Measurements from ENCODE around the gene HSPB1.

HSPB1 gene

DNA sequence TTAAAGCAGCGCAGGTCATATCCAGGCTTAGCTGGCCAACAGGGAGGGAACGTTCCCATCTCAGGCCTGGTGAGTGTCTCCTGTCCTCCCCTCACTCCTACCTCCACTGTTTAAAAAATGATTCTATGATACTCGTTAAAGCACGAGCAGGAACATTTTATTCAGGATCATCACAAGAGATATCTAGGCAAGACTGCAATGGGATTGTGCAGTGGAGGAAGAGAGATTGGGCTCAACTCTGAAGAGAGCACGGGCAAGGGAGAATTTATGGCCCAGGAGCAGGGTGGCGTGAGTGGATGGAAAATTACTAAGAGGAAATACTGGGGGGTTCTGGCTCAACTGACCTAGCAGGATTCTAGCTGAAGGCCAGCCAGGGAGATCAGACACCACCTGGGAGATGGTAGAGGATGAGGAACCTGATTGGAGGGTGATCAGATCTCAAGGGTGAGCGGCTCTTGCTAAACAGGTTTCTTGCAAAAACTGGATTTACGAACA is 9.0 kb upstream of the HSPB1 start:
- Histone ChIP-seq H3K9ac (ENCODE audit: low read length) (no peak overlapping the region), H3K4me2 (ENCODE audit: low read length) (no peak overlapping the region), H3K9me3 (ENCODE audit: insufficient read depth, low read length) (no peaks in the 10 kb centered on the region)

DNA sequence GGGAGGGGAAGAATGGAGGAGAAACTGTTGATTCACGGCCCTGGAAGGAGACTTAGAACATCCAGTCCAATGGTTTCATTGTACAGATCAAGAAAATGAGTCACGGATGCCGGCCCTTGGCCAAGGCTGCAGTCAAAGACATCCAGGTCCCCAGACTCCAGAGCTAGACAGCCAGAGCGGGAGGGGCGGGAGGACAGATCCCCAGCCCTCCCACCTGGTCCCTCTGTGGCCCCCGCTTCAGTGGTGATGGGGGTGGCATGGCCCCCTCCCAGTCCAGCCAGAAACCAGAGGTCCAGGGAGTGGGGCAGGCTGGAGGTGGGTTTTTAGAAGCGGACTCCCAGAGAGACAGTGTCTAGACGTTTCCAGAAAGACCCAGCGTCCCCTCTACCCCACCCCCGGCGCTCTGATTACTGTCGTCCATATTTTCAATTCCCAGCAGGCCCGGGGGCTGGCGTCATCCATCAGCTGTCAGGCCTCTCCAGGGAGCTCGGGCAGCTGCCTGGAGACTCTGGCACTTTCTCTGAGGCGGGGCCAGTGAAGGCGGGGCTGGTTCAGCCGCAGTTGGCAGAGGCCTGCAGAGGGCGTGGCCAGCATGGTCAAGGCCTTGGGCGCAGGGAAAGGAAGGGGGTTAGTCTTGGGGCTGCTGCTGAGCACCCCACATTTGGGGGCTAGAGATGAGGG is 8.0 kb upstream of the HSPB1 start:
- Histone ChIP-seq H2AFZ (ENCODE audit: low read depth, low read length) (0 out of 2 replicates have a peak overlapping the region, but pooled peaks have one; percentile 23), H3K27me3 (ENCODE audit: low read depth, low read length) (no peaks in the 10 kb centered on the region), H3K27ac (ENCODE audit: low read length) (no peak overlapping the region), H3K9ac (ENCODE audit: low read length) (no peak overlapping the region), H3K4me1 (ENCODE audit: low read length) (peaks cover 14% of the 10 kb centered on the region), H3K9me3 (ENCODE audit: insufficient read depth, low read length) (no peaks in the 10 kb centered on the region), H3K4me2 (ENCODE audit: low read length) (peak overlapping the region; percentile 62), H4K20me1 (ENCODE audit: insufficient read depth, low read length) (no peaks in the 10 kb centered on the region), H3K4me3 (ENCODE audit: low read length) (peak overlapping the region; percentile 42; the same call in 1 of the 2 replicates), H3K79me2 (ENCODE audit: low read length) (no peaks in the 10 kb centered on the region), H3K36me3 (replicated peaks; ENCODE audit: low read depth, low read length) (no peaks in the 10 kb centered on the region)
- TF ChIP-seq EZH2phosphoT487 (IDR thresholded peaks at IDR 0.05; ENCODE audit: low read depth), result no peak
- TF ChIP-seq, protein P1, sequence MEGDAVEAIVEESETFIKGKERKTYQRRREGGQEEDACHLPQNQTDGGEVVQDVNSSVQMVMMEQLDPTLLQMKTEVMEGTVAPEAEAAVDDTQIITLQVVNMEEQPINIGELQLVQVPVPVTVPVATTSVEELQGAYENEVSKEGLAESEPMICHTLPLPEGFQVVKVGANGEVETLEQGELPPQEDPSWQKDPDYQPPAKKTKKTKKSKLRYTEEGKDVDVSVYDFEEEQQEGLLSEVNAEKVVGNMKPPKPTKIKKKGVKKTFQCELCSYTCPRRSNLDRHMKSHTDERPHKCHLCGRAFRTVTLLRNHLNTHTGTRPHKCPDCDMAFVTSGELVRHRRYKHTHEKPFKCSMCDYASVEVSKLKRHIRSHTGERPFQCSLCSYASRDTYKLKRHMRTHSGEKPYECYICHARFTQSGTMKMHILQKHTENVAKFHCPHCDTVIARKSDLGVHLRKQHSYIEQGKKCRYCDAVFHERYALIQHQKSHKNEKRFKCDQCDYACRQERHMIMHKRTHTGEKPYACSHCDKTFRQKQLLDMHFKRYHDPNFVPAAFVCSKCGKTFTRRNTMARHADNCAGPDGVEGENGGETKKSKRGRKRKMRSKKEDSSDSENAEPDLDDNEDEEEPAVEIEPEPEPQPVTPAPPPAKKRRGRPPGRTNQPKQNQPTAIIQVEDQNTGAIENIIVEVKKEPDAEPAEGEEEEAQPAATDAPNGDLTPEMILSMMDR (IDR thresholded peaks at IDR 0.05; ENCODE audit: low read depth, low read length), result no peak

More for the DNA sequence above, 9.0 kb upstream of the HSPB1 start:
- H4K20me1 ChIP-seq (ENCODE audit: insufficient read depth, low read length), result no peaks in the 10 kb centered on the region
- no peaks in the 10 kb centered on the region for H3K27me3 ChIP-seq (ENCODE audit: low read depth, low read length)
- no peak overlapping the region for H2AFZ ChIP-seq (ENCODE audit: low read depth, low read length)
- H3K4me3 ChIP-seq (ENCODE audit: low read length), result no peak overlapping the region
- H3K36me3 ChIP-seq (replicated peaks; ENCODE audit: low read depth, low read length), result no peaks in the 10 kb centered on the region
- no peaks in the 10 kb centered on the region for H3K79me2 ChIP-seq (ENCODE audit: low read length)
- no peak overlapping the region for H3K27ac ChIP-seq (ENCODE audit: low read length)
- no peak for TF ChIP-seq EZH2phosphoT487 (IDR thresholded peaks at IDR 0.05; ENCODE audit: low read depth)
- TF ChIP-seq, protein P1 (IDR thresholded peaks at IDR 0.05; ENCODE audit: low read depth, low read length), result no peak
- H3K4me1 ChIP-seq (ENCODE audit: low read length), result peaks cover 14% of the 10 kb centered on the region

DNA sequence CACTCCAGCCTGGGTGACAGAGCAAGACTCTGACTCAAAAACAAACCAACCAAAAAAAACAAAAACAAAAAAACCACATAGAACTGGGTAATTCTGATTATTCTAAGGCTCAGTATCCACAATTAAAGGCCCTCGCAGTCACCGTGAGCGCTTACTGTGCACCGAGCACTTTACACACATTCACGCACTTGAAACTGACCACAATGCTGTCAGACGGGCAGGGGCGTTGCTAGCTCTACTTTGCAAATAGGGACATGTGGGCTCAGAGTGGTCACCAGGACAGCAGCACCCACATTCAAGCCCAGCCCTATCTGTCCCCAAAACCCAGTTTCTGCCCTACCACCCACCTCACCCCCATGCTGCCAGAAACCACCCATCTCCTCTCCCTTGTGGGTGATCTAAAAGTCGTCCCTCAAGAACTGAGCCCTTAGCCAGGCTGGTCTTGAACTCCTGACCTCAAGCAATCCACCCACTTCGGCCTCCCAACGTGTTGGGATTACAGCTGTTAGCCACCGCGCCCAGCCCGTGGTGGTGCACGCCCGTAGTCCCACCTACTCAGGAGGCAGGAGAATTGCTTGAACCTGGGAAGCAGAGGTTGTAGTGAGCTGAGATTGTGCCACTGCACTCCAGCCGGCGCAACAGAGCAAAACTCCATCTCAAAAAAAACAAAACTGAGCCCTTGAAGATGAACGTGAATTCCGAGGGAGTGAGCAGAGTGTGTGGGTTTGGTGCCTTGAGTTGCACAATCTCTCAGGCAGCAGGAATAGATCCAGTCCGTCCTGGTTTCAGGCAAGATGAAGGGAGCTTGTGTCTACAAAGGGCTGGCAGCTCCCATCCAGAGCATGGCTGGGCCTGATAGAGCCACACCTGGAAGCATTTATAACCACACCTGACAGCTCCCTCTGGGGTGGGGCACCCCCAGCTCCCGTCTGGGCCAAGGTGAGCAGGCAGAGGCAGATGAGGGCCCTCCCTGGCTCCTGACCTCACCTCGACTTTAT is 5.4 kb upstream of the HSPB1 start:
- peaks cover 6% of the 10 kb centered on the region for H3K4me1 ChIP-seq (ENCODE audit: low read length)
- H3K79me2 ChIP-seq (ENCODE audit: low read length), result no peaks in the 10 kb centered on the region
- no peak overlapping the region for H3K9ac ChIP-seq (ENCODE audit: low read length)
- no peak overlapping the region for H2AFZ ChIP-seq (ENCODE audit: low read depth, low read length)
- TF ChIP-seq, protein P1 (IDR thresholded peaks at IDR 0.05; ENCODE audit: low read depth, low read length), result no peak
- TF ChIP-seq EZH2phosphoT487 (IDR thresholded peaks at IDR 0.05; ENCODE audit: low read depth), result no peak
- no peak overlapping the region for H3K4me2 ChIP-seq (ENCODE audit: low read length)
- H4K20me1 ChIP-seq (ENCODE audit: insufficient read depth, low read length), result no peaks in the 10 kb centered on the region
- no peaks in the 10 kb centered on the region for H3K27me3 ChIP-seq (ENCODE audit: low read depth, low read length)
- H3K9me3 ChIP-seq (ENCODE audit: insufficient read depth, low read length), result no peaks in the 10 kb centered on the region
- no peaks in the 10 kb centered on the region for H3K36me3 ChIP-seq (replicated peaks; ENCODE audit: low read depth, low read length)
- no peak overlapping the region for H3K4me3 ChIP-seq (ENCODE audit: low read length)
- H3K27ac ChIP-seq (ENCODE audit: low read length), result no peak overlapping the region
